Activated CD4-positive, alpha-beta T cell treated with anti-CD3 and anti-CD28 coated beads, Interleukin-2, Interleukin-6, amounts not matched to agents 100 ng/mL and 50 ng/mL, durations not matched to agents 16 hours and 8 hours (primary cell): ENCODE measurements around the gene PHAX.
"Not testable (repeated sequence)": the region's sequence is repeated elsewhere in the genome, so short reads cannot be mapped to it uniquely, and the experiment has no call there.

Experiments
- DNase-seq: peaks from one replicate; pipeline ENCODE4 v3.0.0-alpha.2; 2020

PHAX gene

GRCh38 chr5:126605525-126605924, 4.8 kb downstream of the PHAX start:
- no peak for DNase-seq

GRCh38 chr5:126610160-126610559, 9.4 kb downstream of the PHAX start:
- no peak for DNase-seq

- no peak for DNase-seq
Observed at GRCh38 chr5:126610616-126611015, 9.9 kb downstream of the PHAX start.

DNA sequence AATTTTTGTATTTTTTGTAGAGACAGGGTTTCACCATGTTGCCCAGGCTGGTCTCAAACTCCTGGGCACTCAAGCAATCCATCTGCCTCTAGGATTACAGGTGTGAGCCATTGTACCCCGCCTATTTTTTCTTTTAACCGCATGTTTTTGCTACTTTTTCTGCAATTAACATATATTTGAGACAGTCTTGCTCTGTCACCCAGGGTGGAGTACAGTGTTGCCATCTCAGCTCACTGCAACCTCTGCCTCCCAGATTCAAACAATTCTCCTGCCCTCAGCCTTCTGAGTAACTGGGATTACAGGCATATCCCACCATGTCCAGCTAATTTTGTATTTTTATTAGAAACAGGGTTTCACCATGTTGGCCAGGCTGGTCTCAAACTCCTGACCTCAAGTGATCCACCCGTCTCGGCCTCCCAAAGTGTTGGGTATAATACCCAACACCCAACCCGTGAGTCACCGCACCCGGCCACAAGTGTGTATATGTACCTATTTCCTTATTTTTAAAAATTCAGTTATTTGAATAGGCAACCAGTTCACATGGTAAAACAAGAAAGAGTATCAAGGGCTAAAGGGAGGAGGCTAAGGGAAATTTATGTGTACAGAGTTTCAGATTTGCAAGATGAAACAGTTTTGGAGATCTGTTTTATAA, 13.3 kb downstream of the PHAX start:
- DNase-seq = no peak

DNA sequence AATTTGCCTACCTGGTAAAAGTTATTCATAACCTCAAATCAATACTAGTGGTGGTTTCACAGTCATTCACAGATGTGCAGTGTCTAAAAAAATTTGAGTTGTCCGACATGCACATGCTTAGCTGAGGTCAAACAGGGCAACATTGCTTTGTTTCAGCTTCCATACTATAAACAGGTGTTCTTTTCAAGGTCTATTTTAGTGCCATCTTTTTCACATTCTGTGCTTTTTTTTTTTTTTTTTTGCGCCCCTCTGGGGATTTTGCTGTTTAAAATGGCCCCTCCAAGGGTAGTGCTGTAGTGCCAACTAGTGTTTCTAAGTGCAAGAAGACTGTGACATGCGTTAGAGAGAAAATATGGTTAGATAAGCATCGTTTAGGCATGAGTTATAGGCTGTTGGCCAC, 14.5 kb downstream of the PHAX start:
- no peak for DNase-seq

GRCh38 chr5:126617603-126618002, 16.9 kb downstream of the PHAX start:
- not testable (repeated sequence) for DNase-seq

DNA sequence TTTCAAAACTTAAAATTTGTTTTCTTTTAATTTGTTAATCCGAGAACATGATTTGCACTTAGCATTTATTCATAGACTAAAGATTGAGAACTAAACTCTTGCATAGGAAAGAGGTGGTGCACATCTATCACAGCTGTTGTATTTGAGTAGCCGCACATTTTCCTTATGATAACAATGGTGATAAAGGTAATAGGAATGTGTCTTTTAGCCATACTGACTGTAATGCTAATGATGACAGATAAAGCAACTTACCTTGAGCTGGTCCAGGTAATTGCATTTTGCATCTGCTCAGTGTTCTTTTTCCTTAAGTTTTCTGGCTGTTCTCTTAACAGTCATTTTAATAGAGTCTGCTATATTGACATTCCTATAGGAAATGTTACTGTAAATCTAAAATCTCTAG, 19.0 kb downstream of the PHAX start:
- DNase-seq = no peak

DNA sequence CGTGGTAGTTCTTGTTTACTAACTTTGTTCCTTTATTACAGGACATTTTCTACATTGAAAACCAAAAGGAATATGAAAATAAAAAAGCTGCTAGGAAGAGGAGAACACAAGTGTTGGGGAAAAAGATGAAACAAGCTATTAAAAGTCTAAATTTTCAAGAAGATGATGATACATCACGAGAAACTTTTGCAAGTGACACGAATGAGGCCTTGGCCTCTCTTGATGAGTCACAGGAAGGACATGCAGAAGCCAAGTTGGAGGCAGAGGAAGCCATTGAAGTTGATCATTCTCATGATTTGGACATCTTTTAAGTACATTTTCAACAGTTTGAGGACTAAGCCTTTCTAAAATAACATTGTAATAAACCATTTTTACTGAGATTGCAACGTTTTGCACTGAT, 23.8 kb downstream of the PHAX start:
- DNase-seq = peak; percentile 61

DNA sequence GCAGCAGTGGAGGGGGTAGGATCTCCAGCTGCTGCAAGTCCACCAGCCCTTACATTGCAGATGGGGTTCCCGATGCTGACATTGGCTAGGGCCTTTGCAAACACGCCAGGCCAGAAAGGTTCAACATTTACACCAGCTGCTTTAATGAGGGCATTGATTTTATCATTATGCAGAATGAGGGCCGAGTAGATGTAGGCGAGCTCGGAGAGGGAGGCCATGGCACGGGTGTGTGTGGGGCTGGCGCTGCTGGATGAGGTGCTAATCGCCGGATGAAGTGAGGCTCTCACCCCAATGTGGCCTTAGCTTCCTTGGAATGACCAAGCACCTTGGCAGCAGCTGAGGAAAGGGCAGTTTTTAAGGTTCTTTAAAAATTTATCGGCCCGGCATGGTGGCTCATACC, 27.4 kb downstream of the PHAX start:
- no peak for DNase-seq

- DNase-seq = no peak
Observed at GRCh38 chr5:126631920-126632319, 31.2 kb downstream of the PHAX start.

GRCh38 chr5:126633552-126633951, 32.8 kb downstream of the PHAX start:
- no peak for DNase-seq

DNA sequence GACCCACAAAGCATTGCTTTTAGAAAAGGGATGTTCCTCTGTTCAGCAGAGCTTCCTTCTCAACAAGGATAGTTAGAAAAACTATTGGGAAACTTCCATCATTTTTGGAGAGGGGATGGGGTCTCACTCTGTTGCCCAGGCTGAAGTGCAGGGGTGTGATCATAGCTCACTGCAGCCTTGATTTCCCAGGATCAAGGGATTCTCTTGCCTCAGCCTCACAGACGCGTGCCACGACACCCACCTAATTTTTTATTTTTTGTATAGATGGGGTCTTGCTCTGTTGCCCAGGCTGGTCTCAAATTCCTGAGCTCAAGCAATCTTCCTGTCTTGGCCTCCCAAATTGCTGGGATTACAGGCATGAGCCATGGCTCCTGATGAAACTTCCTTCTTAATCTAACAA, 34.8 kb downstream of the PHAX start:
- DNase-seq = no peak

GRCh38 chr5:126636956-126637355, 36.2 kb downstream of the PHAX start:
- DNase-seq = no peak

DNA sequence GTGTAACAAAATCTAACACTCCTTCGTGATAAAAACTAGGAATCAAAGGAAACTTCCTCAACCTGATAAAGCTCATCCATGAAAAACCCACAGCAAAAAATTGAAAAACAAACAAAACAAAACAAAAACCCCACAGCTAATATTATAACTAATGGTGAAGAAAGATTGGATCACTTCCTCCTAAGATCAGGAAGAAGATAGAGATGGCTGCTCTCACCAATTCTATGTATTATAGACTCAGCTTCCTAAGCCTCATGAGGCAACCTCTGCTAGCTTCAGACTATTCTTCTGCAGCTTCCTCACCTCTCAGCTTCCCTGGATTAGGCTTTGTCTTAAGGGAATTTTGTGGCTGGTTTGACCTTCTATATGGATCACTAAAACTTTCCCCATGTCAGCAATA, 40.1 kb downstream of the PHAX start:
- no peak for DNase-seq

GRCh38 chr5:126641387-126641786, 40.6 kb downstream of the PHAX start:
- no peak for DNase-seq

- DNase-seq = no peak
Observed at GRCh38 chr5:126645132-126645531, 44.4 kb downstream of the PHAX start.

DNA sequence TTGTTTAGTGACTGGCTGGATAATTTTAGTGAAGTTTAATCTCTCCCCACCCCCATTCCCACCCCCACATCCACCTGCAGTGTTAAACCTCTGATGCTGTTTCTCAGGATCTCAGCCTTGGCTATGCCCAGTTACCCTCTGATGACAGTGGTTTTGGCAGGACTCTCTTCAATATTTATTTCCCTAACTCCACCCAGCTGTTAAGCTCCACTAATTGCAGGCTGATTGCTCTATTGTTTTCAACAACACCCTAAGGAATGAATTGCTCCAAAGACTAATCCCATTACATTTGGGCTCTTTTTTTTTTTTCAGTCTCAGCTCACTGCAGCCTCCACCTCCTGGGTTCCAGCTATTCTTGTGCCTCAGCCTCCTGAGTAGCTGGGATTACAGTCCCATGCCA, 46.3 kb downstream of the PHAX start:
- no peak for DNase-seq

DNA sequence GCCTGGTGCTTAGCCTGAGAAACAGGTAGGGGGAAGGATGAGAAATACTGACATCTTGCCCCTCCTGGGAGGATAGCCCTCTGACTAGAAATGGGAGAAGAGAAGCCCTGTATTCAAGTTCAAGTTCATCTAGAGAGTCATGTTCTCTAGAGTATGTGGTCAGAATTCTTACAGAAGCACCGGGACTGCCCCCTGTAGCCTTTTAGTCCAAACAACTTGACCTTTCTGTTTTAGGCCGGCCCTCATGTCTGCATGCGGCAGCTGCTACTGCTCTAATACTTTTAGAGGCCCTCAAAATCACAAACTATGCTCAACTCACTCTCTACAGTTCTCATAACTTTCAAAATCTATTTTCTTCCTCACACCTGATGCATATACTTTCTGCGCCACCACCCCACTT, 47.7 kb downstream of the PHAX start:
- no peak for DNase-seq

GRCh38 chr5:126649057-126649456, 48.3 kb downstream of the PHAX start:
- not testable (repeated sequence) for DNase-seq

DNA sequence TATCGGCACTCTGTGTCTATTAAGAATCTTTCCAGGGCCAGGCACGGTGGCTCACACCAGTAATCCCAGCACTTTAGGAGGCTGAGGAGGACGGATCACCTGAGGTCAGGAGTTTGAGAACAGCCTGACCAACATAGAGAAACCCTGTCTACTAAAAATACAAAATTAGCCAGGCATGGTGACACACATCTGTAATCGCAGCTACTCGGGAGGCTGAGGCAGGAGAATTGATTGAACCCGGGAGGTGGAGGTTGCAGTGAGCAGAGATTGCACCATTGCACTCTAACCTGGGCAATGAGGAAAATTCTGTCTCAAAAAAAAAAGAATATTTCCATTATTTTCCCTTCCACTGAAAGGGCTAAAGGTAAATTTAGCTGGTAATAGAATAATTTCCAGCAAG, 49.0 kb downstream of the PHAX start:
- DNase-seq = not testable (repeated sequence)

DNA sequence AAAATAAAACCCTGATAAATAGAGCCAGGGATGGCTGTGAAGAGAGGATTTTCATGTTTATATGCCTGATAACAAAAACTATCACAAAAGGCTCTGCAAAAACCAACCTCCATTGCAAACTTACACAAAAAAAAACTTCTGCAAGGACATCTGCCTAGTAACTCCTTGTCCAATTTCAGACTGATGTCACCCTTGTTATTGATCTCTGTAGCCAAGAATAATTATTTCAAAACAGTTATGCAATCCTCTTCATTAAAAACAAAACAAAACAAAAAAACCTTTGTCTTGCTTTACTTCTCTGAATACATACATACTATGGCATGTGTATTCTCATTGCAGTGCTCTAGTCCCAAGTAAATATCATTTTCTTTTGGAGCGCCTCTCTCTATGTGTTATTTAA, 49.7 kb downstream of the PHAX start:
- no peak for DNase-seq

GRCh38 chr5:126651013-126651577, 50.3 kb downstream of the PHAX start:
- DNase-seq = no peak

DNA sequence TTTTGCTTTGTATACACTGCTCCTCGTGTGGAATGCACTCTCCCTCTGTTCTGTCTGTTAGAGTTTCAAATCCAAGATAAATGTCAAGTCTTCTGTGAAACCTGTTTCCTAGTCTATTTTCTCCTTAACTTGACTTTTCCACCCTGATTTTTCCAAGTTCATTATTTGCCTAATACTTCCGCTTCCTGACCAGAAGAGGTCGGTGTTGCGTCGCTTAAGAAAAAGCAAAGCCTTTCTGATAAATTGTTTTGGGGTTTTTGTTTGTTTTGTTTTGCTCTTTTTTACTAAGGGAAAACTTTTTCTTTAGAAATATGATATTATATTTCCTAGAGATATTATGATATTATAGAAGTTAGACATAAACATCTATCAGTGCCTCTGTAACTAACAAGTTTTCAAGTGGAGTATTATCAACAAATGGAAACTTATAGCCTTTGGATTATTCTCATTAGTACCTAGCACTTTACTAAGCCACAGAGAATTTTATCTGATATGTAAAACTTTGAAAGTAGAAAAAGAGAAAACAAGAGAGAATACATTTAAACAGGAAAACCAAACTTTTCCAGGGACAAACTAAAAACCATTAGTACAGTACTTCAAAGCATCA, 55.8 kb downstream of the PHAX start:
- DNase-seq = peak; percentile 46

- DNase-seq = no peak
Observed at GRCh38 chr5:126658561-126658960, 57.8 kb downstream of the PHAX start.
